ENCODE results near the gene NDUFA8.

DNA sequence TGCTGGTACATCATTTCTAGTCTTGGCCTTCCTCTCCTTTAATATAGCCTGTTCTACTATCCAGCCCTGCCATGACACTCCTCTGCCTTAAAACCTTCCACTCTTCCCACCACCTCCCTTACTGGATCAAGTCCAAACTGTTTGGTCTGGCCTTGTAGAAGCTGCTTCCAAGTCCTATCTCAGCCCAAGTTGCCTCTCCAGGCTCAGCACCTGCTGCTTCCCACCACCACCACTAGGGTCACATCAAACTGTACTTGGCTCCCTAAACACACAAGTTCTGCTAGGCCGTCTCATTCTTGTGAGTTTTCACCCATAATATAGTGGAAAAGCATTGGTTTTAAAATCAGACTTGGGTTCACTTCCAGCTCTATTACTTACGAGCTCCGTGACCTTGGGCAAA lies 1.4 kb downstream of the NDUFA8 start:
- TF ChIP-seq, protein P1, sequence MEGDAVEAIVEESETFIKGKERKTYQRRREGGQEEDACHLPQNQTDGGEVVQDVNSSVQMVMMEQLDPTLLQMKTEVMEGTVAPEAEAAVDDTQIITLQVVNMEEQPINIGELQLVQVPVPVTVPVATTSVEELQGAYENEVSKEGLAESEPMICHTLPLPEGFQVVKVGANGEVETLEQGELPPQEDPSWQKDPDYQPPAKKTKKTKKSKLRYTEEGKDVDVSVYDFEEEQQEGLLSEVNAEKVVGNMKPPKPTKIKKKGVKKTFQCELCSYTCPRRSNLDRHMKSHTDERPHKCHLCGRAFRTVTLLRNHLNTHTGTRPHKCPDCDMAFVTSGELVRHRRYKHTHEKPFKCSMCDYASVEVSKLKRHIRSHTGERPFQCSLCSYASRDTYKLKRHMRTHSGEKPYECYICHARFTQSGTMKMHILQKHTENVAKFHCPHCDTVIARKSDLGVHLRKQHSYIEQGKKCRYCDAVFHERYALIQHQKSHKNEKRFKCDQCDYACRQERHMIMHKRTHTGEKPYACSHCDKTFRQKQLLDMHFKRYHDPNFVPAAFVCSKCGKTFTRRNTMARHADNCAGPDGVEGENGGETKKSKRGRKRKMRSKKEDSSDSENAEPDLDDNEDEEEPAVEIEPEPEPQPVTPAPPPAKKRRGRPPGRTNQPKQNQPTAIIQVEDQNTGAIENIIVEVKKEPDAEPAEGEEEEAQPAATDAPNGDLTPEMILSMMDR (IDR thresholded peaks at IDR 0.05) = peak; percentile 17 to 50 (median 33)
- no peak for TF ChIP-seq POLR2A (IDR thresholded peaks at IDR 0.05)
